NCI-H187 (cell line): ENCODE data around the gene MPP4.

Experiments used
- DNase-seq, 2 experiments: peaks; one replicate each; lab custom pipeline; 2025; lab: John Stamatoyannopoulos, UW

Gene MPP4

DNA sequence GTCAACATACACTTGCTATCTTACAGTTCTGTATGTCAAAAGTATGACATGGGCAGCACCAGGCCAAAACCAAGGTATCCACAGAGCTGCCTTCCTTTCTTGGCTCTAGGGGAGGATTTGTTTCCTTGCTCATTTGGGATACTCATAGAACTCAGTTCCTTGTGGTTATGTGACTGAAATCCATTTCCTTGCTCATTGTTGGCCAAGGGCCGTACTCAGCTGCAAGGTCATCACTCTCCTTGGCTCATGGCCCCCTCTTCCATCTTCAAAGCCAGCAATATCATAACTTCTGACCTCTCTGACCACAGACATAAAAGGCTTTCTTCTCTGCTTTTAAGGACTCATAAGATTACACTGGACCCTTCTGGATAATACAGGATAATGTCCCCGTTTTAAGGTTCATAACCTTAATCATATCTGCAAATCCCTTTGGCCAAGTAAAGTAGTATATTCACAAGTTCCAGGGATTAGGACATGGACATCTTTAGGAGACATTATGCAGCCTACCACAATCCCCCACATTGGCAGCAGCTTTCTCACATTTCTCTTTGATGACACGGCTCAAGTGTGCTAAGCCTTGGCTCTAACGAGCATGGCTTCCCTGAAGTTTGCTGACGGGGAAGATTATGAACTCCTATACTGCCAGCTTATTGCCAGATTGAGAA lies 76.0 kb downstream of the MPP4 start:
- DNase-seq = no peak

DNA sequence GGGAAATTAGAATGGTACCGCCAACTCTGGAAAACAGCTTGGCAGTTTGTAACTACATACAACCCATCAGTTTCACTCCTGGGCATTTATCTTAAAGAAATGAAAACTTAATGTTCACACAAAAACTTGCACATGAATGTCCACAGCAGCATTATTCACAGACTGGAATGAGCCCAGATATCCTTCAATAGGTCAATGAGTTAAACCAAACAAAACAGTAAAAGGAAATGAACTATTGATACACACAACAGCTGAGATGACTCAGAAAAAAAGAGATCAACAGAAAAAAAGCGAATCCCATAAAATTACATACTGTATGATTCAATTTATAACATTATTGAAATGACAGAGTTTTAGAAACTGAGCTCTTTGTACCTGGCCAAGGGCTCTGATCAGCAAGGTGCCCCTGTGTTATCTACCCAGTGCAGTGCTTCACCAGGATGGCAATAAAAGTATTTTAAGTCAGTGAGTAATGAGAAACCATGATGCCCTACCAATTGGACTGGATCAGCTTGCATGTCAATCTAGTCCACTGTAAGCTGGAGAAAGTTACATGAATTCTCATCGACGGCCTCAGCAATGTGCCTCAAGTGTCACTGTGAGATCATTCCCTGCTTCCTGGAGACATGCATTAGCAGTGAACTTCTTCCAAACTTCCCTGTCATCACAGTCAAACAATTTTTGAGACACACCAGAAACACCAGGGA lies 77.0 kb downstream of the MPP4 start:
- no peak for DNase-seq

DNA sequence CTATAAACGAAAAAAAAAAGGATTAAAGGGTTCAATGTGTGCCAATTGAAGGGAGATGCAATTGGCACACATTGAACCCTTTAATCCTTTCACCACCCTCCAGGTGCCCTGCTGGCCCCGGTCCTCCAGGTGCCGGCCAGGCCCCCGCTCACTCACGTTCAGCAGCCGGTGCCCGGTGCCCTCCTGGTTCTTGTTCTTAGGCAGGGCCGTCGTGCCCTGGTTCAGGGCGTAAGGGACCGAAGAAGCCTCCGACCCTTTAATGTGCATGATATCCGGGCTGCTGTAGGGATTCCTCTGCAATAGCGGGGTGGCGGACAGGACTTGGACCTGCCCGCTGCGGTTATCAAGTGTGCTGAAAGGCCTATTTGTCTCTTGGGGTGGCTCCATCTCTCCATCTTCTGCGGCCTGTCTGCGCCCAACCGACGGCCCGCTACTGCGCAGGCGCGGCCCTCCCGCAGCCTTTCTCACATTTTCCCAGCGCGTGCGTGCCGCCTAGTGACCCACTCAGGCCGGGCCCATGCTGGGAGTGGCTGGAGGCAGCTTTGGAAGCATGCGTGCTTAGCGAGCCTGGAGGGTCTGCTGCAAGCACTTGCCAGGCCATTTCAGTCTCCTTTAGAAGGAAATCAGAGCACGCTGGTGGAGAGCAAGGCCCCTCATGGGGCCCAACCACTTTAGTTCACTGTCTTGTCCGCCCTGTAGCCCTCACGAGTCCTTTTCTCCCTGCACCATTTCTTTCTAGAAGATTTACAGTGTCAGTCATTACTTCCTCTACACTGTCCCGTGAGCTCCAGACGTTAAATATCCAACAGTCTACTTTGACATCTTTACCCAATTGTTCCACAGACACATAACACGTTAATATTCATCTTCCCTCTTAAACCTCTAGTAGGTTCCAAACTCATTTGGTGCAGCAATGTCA lies 79.4 kb downstream of the MPP4 start:
- DNase-seq = no peak

DNA sequence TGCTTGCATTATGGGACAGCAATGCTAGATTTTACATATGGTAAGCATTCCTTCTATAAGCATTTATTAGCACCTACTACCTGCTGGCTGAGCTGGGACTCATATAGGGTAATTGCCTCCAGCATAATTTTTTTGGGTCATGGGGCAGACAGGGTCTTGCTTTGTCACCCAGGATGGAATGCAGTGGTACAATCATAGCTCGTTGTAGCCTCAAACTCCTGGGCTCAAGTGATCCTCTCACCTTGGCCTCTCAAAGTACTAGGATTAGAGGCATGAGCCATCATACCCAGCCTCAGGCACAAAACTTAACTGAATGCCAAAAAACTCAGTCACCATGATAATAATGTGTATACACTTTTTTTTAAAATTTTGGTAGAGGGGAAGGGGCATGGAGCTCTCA lies 90.4 kb downstream of the MPP4 start:
- DNase-seq = no peak

DNA sequence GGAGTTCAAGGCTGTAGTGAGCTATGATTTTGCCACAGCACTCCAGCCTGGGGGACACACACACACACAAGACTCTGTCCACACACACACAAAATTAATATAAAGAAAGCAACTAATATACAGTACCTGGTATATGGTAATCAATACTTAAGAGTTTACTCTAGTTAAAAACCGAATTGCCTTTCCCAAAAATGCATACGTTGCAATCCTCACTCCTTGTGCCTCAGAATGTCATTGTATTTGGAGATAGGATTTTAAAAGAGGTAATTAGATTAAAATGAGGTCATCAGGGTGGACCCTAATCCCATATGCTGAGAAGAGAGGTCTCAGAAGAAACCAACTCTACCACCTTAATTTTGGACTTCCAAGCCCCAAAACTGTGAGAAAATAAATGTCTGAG lies 90.9 kb downstream of the MPP4 start:
- no peak for DNase-seq

DNA sequence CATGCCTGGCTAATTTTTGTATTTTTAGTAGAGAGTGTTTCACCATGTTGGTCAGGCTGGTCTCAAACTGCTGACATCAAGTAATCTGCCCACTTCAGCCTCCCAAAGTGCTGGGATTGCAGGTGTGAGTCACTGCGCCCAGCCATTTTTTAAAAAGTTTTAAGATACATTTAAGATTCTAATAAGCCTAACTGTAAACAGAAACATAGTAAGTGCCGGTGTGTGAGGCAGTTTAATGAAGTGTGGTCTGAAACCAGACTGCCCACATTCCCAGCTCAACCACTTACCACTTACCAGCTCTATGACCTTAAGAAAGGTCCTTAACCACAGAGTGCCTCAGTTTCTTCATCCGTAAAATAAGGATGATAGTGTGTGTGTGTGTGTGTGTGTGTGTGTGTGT lies 97.5 kb downstream of the MPP4 start:
- DNase-seq = no peak

GRCh38 chr2:201597397-201597796 lies 101.0 kb downstream of the MPP4 start:
- no peak for DNase-seq
